ENCODE results near the gene DOCK6. TPM values are rescaled to one million over a fixed set of nuclear protein-coding genes. Genes with fewer than 3 reads are reported as not detected.

DOCK6 gene
- total RNA-seq, 1 experiment from 2014 or later: 88.8 TPM

DNA sequence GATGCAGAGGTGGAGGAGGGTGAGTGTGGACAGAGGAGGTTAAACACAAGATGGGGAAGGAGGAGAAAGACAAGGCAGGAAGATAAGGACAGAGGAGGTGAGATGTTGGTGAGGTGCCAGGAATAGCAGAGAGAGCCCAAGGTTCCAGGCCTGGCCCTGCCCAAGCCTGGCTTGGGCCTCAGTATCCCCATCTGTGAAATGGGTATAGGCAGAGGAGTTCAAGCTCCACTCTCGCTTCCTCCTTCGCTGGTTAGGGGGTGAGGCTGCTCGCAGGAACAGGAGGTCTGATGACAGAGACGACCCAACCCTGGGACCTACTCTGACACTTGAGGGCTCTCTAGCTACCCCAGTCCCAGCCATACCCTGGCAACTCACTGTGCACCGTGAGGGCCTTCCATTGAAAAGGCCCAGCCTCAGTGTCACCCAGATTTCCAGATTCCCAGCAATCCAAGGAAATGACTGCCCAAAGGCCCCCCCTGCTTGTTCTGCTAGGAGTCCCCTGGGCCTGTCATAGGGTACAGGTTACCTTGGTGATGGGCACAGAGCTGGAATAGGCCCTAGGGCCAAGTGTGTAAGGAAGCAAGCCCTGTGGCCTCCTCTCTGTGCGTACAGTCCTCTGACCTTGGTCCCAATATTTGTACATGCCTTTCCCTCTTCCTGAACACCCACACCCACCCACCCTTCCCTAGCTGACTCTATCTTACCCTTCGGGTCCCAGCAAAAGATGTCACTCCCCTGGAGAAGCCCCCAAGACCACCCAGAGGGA, 31.5 kb downstream of the DOCK6 start:
- Mint-ChIP-seq H3K4me1 (peaks cover 3% of the 10 kb centered on the region; the same call in 1 of the 2 replicates), H3K27me3 (ENCODE audit: low read depth) (no peaks in the 10 kb centered on the region), H3K36me3 (peaks cover 28% of the 10 kb centered on the region), H3K4me3 (no peak overlapping the region), H3K9me3 (peaks cover 5% of the 10 kb centered on the region; the same call in 1 of the 2 replicates), H3K27ac (no peak overlapping the region)
- ChIA-PET POLR2A (no interaction called here), CTCF (interaction anchor here (0.7 kb wide), 1 partner anchor 13 kb away, joined by 3 read pairs; no protein-coding TSS in a partner anchor)
- no peak for DNase-seq (ENCODE audit: low spot score)
- ATAC-seq: no peak
- no peak for TF ChIP-seq E2F5 (CRISPR knock-in tag; IDR thresholded peaks at IDR 0.05)
- TF ChIP-seq, protein P1, sequence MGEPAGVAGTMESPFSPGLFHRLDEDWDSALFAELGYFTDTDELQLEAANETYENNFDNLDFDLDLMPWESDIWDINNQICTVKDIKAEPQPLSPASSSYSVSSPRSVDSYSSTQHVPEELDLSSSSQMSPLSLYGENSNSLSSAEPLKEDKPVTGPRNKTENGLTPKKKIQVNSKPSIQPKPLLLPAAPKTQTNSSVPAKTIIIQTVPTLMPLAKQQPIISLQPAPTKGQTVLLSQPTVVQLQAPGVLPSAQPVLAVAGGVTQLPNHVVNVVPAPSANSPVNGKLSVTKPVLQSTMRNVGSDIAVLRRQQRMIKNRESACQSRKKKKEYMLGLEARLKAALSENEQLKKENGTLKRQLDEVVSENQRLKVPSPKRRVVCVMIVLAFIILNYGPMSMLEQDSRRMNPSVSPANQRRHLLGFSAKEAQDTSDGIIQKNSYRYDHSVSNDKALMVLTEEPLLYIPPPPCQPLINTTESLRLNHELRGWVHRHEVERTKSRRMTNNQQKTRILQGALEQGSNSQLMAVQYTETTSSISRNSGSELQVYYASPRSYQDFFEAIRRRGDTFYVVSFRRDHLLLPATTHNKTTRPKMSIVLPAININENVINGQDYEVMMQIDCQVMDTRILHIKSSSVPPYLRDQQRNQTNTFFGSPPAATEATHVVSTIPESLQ (CRISPR knock-in tag; IDR thresholded peaks at IDR 0.05): no peak
- no peak for TF ChIP-seq ESRRA (CRISPR knock-in tag; IDR thresholded peaks at IDR 0.05; ENCODE audit: borderline replicate concordance)
- no peak for TF ChIP-seq ATF3 (CRISPR knock-in tag; conservative IDR thresholded peaks at IDR 0.05)
- TF ChIP-seq, protein P2, sequence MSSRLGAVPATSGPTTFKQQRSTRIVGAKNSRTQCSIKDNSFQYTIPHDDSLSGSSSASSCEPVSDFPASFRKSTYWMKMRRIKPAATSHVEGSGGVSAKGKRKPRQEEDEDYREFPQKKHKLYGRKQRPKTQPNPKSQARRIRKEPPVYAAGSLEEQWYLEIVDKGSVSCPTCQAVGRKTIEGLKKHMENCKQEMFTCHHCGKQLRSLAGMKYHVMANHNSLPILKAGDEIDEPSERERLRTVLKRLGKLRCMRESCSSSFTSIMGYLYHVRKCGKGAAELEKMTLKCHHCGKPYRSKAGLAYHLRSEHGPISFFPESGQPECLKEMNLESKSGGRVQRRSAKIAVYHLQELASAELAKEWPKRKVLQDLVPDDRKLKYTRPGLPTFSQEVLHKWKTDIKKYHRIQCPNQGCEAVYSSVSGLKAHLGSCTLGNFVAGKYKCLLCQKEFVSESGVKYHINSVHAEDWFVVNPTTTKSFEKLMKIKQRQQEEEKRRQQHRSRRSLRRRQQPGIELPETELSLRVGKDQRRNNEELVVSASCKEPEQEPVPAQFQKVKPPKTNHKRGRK (CRISPR knock-in tag; IDR thresholded peaks at IDR 0.05; ENCODE audit: borderline replicate concordance): no peak
- TF ChIP-seq JUN (CRISPR knock-in tag; IDR thresholded peaks at IDR 0.05): no peak
- no peak for TF ChIP-seq TEAD4 (CRISPR knock-in tag; IDR thresholded peaks at IDR 0.05)
- TF ChIP-seq ERG (CRISPR knock-in tag; IDR thresholded peaks at IDR 0.05): no peak
- no peak for TF ChIP-seq ZNF416 (CRISPR knock-in tag; IDR thresholded peaks at IDR 0.05)
- TF ChIP-seq GABPB1 (CRISPR knock-in tag; IDR thresholded peaks at IDR 0.05): no peak
- TF ChIP-seq SOX15 (CRISPR knock-in tag; IDR thresholded peaks at IDR 0.05): no peak
- no peak for TF ChIP-seq ZNF423 (CRISPR knock-in tag; IDR thresholded peaks at IDR 0.05)

DNA sequence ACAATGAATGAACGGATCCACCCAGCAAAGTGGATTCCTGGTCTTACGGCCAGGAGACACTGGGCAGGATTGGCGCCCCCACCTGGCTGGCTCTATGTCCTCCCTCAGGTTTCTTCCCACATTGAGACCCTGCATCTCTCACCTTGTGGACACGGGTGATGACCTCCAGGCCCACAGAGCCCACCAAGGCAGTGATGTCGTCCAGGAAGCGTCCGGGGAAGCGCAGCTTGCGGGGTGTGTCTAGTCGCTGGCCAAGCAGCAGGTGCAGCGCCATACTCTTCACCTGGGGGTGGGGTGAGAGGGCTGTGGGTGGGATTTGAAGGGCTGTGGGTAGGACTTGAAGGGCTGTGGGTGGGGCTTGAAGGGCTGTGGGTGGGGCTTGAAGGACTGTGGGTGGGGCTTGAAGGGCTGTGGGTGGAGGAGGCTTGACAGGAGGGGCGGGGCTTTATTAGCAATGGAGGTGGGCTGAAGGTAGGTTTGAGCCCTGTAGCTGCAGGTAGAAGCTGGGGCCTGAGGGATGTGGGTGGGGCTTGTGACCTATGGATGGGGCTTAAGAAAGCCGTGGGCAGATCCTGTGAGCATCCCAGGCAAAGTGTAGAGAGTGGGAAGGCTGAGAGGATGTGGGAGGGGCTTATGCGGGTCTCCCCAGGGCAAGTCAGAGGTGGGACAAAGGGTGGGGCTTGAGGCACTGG, 35.0 kb downstream of the DOCK6 start:
- ATAC-seq (peak; percentile 96), DNase-seq (ENCODE audit: low spot score) (peak; percentile 92)
- POLR2A ChIA-PET: interaction anchor here (0.5 to 0.8 kb wide), 2 partner anchors 94 to 363 kb away, joined by 3 to 6 read pairs; no protein-coding TSS in a partner anchor
- peaks cover 3% of the 10 kb centered on the region; the same call in 1 of the 2 replicates for H3K4me1 Mint-ChIP-seq
- CTCF ChIA-PET: interaction anchor here (0.5 to 2.3 kb wide), 31 partner anchors 8 to 356 kb away, joined by 3 to 24 read pairs (median 4); partner anchors contain the start of genes DOCK6 and SWSAP1
- TF ChIP-seq, protein P3, sequence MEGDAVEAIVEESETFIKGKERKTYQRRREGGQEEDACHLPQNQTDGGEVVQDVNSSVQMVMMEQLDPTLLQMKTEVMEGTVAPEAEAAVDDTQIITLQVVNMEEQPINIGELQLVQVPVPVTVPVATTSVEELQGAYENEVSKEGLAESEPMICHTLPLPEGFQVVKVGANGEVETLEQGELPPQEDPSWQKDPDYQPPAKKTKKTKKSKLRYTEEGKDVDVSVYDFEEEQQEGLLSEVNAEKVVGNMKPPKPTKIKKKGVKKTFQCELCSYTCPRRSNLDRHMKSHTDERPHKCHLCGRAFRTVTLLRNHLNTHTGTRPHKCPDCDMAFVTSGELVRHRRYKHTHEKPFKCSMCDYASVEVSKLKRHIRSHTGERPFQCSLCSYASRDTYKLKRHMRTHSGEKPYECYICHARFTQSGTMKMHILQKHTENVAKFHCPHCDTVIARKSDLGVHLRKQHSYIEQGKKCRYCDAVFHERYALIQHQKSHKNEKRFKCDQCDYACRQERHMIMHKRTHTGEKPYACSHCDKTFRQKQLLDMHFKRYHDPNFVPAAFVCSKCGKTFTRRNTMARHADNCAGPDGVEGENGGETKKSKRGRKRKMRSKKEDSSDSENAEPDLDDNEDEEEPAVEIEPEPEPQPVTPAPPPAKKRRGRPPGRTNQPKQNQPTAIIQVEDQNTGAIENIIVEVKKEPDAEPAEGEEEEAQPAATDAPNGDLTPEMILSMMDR (IDR thresholded peaks at IDR 0.05): peak; percentile 58
- TF ChIP-seq JAZF1 (CRISPR knock-in tag; IDR thresholded peaks at IDR 0.05) (no peak), ATF3 (CRISPR knock-in tag; conservative IDR thresholded peaks at IDR 0.05) (no peak), ELF4 (CRISPR knock-in tag; IDR thresholded peaks at IDR 0.05; ENCODE audit: low read depth) (no peak)
- peaks cover 5% of the 10 kb centered on the region; the same call in 1 of the 2 replicates for H3K9me3 Mint-ChIP-seq
- H3K4me3 Mint-ChIP-seq: no peak overlapping the region
- H3K36me3 Mint-ChIP-seq: peaks cover 24% of the 10 kb centered on the region
- H3K27ac Mint-ChIP-seq: 0 out of 2 replicates have a peak overlapping the region, but pooled peaks have one; percentile 23
- H3K27me3 Mint-ChIP-seq (ENCODE audit: low read depth): no peaks in the 10 kb centered on the region

Measured in WTC11 (cell line).